Adrenal gland (tissue), 12 donors: Measurements from ENCODE around the gene GPC3. TPM values are rescaled to one million over a fixed set of nuclear protein-coding genes. Genes with fewer than 3 reads are reported as not detected.

Experiments
- DNase-seq, 7 donors: peaks; one replicate each; pipeline ENCODE4 v3.0.0-alpha.2; 2019 to 2020
- H3K27ac ChIP-seq, 5 donors: fragments of 200-600 bp; sonication (generic) in 4 of 5; 1 replicate in 3 of 5; 2 replicates in 2 of 5; pipeline versions ENCODE4 v1.5.1 to v1.8.0; 2016 to 2020; ENCODE audit warnings: mild to moderate bottlenecking in 1 of 5
- H3K27me3 ChIP-seq: fragments of 200-600 bp; 2 replicates; pipeline ENCODE4 v1.8.0; 2021
- H3K36me3 ChIP-seq, 2 donors: fragments of 200-600 bp; replicated peaks in 1 of 2; 1 replicate in 1 of 2; 2 replicates in 1 of 2; pipeline versions ENCODE4 v1.5.1 to v1.8.0; 2018 to 2022
- H3K4me1 ChIP-seq, 2 donors: fragments of 200-600 bp; replicated peaks in 1 of 2; 1 replicate in 1 of 2; 2 replicates in 1 of 2; pipeline versions ENCODE4 v1.5.1 to v1.8.0; 2018 to 2021
- H3K4me3 ChIP-seq, 4 donors: fragments of 200-600 bp; sonication (generic) in 3 of 4; one replicate each; pipeline ENCODE4 v1.5.1; 2016 to 2018
- H3K9me3 ChIP-seq, 3 donors: fragments of 200-600 bp; sonication (generic) in 1 of 3; replicated peaks in 1 of 3; 1 replicate in 2 of 3; 2 replicates in 1 of 3; pipeline versions ENCODE4 v1.5.1 to v1.8.0; 2016 to 2021
- CTCF ChIP-seq, 6 experiments: fragments of 450-650 bp in 4 of 6; fragments of 200-600 bp in 2 of 6; sonication (generic) in 1 of 6; IDR thresholded peaks; 1 replicate in 5 of 6; 2 replicates in 1 of 6; pipeline versions ENCODE4 v1.5.1 to v1.8.0; 2016 to 2021; ENCODE audit warnings: antibody characterized with exemption in 6 of 6, mild to moderate bottlenecking in 2 of 6, moderate library complexity in 1 of 6
- POLR2A ChIP-seq, 2 donors: fragments of 450-650 bp; IDR thresholded peaks; one replicate each; pipeline ENCODE4 v1.6.1; 2017; ENCODE audit warnings: antibody characterized with exemption in 2 of 2, mild to moderate bottlenecking in 2 of 2, moderate library complexity in 1 of 2
- WGBS, 4 donors: extraction: QIAGEN DNeasy Blood & Tissue Kit in 2 of 4; methylation state at CpG; one replicate each; pipeline versions ENCODE4 v1.1.5 to v1.1.7; 2013 to 2017; 5-methylcytosine and 5-hydroxymethylcytosine counted together
- intact Hi-C, 2 donors: fragments of 100-400 bp; cut with DNase I; formaldehyde crosslinking; loops; one replicate each; pipeline versions ENCODE4 v1.14.1 to v1.15.0; 2022 to 2023
- polyA plus RNA-seq, 3 donors: library from polyadenylated mRNA; stranded (reverse); fragments of 200-250 nt in 2 of 3; fragments of 350-450 nt in 1 of 3; fragmentation: Illumina TruSeq in 1 of 3; extraction: RNeasy Lipid Tissue Mini Kit (QIAGEN cat#74804) in 1 of 3; gene quantifications; one replicate each; pipeline ENCODE4 v1.2.3, GENCODE V29; 2013 to 2014
- total RNA-seq, 9 donors: library from RNA; depleted of rRNA in 4 of 9; stranded (reverse); fragments of >200 nt in 4 of 9; fragments of 120-200 nt in 1 of 9; fragmentation: NEBNext Ultra II Directional in 1 of 9; extraction: Animal tissue kit (Norgen Biotek cat#: 25700) in 1 of 9; gene quantifications; one replicate each; pipeline versions ENCODE4 v1.1.0 to v1.2.4, GENCODE V29; 2013 to 2023
- donor health status: healthy with polysubstance abuse.
- donor health status: Bipolar disorder and iron deficiency.
- donor health status: DM: yes; HTN: yes; CAD: no.
- donor health status: DM: no; HTN: no; CAD: no.
- donor health status: DM: no; HTN: no; CAD: no.
- donor health status: DM: yes; HTN: yes; CAD: no.

The GPC3 gene
- total and polyA plus RNA-seq, 12 donors = 3.5 to 56.7 (median 20.9) TPM

- Histone ChIP-seq H3K27ac (no peak overlapping the region), H3K9me3 (no peaks in the 10 kb centered on the region), H3K4me3 (no peak overlapping the region), H3K36me3 (no peaks in the 10 kb centered on the region), H3K4me1 (no peaks in the 10 kb centered on the region), H3K27me3 (peaks cover 3% of the 10 kb centered on the region)
- no peak for DNase-seq
- intact Hi-C loops = no loop called here
- TF ChIP-seq CTCF (IDR thresholded peaks at IDR 0.05) (no peak), POLR2A (IDR thresholded peaks at IDR 0.05) (no peak)
- 47 to 93% (median 69%) methylated on average over 1 of the region's 1 CpG for WGBS, 4 donors
These were observed 46.9 kb downstream of the GPC3 start for GRCh38 chrX:133938530-133938929.

DNA sequence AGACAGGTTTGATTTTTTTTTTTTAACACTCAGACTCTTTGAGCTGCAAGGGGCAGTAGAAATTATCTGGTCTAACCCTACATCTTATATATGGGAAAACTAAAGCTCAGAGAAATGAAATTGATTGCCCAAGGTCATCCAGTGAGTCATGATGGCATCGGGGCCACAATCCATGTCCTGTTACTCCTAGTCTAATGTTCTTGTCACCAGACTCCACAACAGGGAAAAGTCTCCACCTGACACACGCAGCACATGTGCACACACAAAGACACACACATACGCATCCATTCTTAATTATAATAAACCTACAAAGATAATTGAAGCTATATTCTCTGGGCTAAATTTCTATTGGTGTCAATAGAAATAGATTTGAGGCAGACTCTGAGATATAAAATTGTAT, 48.4 kb downstream of the GPC3 start:
- 64 to 73% (median 70%) methylated on average over 3 of the region's 3 CpGs for WGBS, 4 donors
- intact Hi-C loops = no loop called here
- TF ChIP-seq CTCF (IDR thresholded peaks at IDR 0.05) (no peak), POLR2A (IDR thresholded peaks at IDR 0.05) (no peak)
- no peak overlapping the region for H3K4me3 ChIP-seq
- no peaks in the 10 kb centered on the region for H3K36me3 ChIP-seq
- no peaks in the 10 kb centered on the region for H3K4me1 ChIP-seq
- H3K27me3 ChIP-seq = peaks cover 7% of the 10 kb centered on the region
- H3K9me3 ChIP-seq = no peaks in the 10 kb centered on the region
- no peak for DNase-seq
- no peak overlapping the region for H3K27ac ChIP-seq

- TF ChIP-seq POLR2A (IDR thresholded peaks at IDR 0.05) = no peak
- TF ChIP-seq CTCF (IDR thresholded peaks at IDR 0.05) = no peak
- Histone ChIP-seq H3K9me3 (no peaks in the 10 kb centered on the region), H3K27me3 (peaks cover 7% of the 10 kb centered on the region), H3K4me3 (no peak overlapping the region), H3K4me1 (no peaks in the 10 kb centered on the region), H3K27ac (no peak overlapping the region), H3K36me3 (no peaks in the 10 kb centered on the region)
- intact Hi-C loops = no loop called here
- 60 to 66% (median 64%) methylated on average over 4 of the region's 4 CpGs for WGBS, 4 donors
- no peak for DNase-seq
These were observed 50.3 kb downstream of the GPC3 start for GRCh38 chrX:133935076-133935475.

GRCh38 chrX:133933316-133933715, 52.1 kb downstream of the GPC3 start:
- H3K4me3 ChIP-seq = no peak overlapping the region
- no peaks in the 10 kb centered on the region for H3K9me3 ChIP-seq
- intact Hi-C loops = no loop called here
- H3K36me3 ChIP-seq = no peaks in the 10 kb centered on the region
- H3K27me3 ChIP-seq = peaks cover 7% of the 10 kb centered on the region
- H3K4me1 ChIP-seq = no peaks in the 10 kb centered on the region
- TF ChIP-seq CTCF (IDR thresholded peaks at IDR 0.05) = no peak
- no peak for TF ChIP-seq POLR2A (IDR thresholded peaks at IDR 0.05)
- 56 to 94% (median 74%) methylated on average over 2 of the region's 2 CpGs for WGBS, 4 donors
- no peak overlapping the region for H3K27ac ChIP-seq
- no peak for DNase-seq
